ENCODE data around the gene XCR1. TPM values are rescaled to one million over a fixed set of nuclear protein-coding genes. Genes with fewer than 3 reads are reported as not detected.

XCR1 gene
- total and polyA plus RNA-seq, 2 donors from 2014 or later, result 1.4 TPM; not detected in 1

DNA sequence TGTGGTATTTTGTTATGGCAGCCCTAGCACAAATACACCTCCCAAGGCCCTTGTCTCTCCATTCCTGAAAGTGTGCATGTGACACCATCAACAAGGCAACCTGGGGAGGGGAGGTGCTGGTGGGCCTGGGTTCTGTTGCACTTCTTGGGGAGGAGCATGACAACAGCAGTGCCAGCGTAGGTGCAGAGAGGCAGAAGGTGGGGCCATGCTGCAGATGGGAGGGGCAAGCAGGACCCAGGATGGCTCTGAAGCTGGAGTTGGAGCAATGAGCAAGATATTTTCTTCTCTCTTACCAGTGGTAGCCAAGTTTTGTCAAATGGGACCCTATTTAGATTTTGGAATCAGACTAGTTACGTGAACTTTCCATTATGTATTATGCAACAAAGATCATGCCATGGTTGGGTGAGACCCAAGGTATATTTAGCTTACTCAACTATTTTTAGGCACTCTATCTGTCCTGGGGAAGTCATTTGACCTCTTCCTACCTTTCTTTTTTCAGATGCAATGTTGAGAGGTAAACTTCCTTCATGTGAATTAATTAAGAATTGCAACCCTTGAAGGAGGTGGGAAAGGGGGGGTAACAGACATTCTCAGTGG lies 35.1 kb downstream of the XCR1 start:
- Histone ChIP-seq H3K27ac (ENCODE audit: low read depth in 2 of 2, low read length in 2 of 2) (peak overlapping the region; percentile 23 to 61), H3K27me3 (ENCODE audit: control insufficient read depth, insufficient read depth, low read length) (no peaks in the 10 kb centered on the region), H3K9me3 (ENCODE audit: control insufficient read depth in 2 of 3, insufficient read depth in 1 of 3, low read length in 3 of 3) (no peaks in the 10 kb centered on the region), H3K9ac (ENCODE audit: low read length in 3 of 3) (no peak overlapping the region), H3K4me1 (ENCODE audit: control insufficient read depth in 2 of 3, insufficient read depth in 2 of 3, low read depth in 1 of 3, low read length in 3 of 3) (peaks cover 0 to 22% (median 20%) of the 10 kb centered on the region in 3 donors), H3K36me3 (ENCODE audit: control insufficient read depth in 2 of 3, insufficient read depth in 3 of 3, low read length in 3 of 3) (no peaks in the 10 kb centered on the region), H3K4me3 (ENCODE audit: low read length in 3 of 3) (no peak overlapping the region)
- intact Hi-C loops (cut with DNase I), result no loop called here
- FAIRE-seq (no peak), DNase-seq (no peak)
- TF ChIP-seq, protein P1, sequence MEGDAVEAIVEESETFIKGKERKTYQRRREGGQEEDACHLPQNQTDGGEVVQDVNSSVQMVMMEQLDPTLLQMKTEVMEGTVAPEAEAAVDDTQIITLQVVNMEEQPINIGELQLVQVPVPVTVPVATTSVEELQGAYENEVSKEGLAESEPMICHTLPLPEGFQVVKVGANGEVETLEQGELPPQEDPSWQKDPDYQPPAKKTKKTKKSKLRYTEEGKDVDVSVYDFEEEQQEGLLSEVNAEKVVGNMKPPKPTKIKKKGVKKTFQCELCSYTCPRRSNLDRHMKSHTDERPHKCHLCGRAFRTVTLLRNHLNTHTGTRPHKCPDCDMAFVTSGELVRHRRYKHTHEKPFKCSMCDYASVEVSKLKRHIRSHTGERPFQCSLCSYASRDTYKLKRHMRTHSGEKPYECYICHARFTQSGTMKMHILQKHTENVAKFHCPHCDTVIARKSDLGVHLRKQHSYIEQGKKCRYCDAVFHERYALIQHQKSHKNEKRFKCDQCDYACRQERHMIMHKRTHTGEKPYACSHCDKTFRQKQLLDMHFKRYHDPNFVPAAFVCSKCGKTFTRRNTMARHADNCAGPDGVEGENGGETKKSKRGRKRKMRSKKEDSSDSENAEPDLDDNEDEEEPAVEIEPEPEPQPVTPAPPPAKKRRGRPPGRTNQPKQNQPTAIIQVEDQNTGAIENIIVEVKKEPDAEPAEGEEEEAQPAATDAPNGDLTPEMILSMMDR (IDR thresholded peaks at IDR 0.05; ENCODE audit: borderline replicate concordance, extremely low read depth, insufficient read depth), result no peak

DNA sequence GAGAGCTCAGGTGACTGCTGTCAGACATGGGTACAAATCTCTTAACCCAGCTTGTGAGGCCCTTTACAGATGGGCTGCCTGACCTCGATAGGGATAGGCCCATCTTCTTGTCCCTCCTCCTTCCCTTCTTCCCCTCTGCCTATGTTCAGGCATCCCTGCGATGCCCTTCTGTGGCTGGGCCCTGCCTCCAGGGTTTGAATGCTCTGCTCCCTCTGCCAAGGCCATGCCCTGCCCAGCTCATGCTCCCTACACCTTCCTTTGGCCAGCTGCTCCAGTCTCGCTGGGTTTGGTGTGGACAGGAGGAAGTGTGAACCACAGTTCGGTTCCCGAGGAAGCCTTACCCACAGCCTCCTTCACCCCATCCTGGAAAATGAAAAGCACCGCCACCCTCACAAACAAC lies 35.9 kb downstream of the XCR1 start:
- Histone ChIP-seq H3K9ac (ENCODE audit: low read length in 3 of 3) (no peak overlapping the region), H3K27me3 (ENCODE audit: control insufficient read depth, insufficient read depth, low read length) (no peaks in the 10 kb centered on the region), H3K4me3 (ENCODE audit: low read length in 3 of 3) (no peak overlapping the region), H3K4me1 (ENCODE audit: control insufficient read depth in 2 of 3, insufficient read depth in 2 of 3, low read depth in 1 of 3, low read length in 3 of 3) (peaks cover 0 to 25% (median 21%) of the 10 kb centered on the region in 3 donors), H3K36me3 (ENCODE audit: control insufficient read depth in 2 of 3, insufficient read depth in 3 of 3, low read length in 3 of 3) (no peaks in the 10 kb centered on the region), H3K27ac (ENCODE audit: low read depth in 2 of 2, low read length in 2 of 2) (no peak overlapping the region), H3K9me3 (ENCODE audit: control insufficient read depth in 2 of 3, insufficient read depth in 1 of 3, low read length in 3 of 3) (no peaks in the 10 kb centered on the region)
- no peak for FAIRE-seq
- TF ChIP-seq, protein P1 (IDR thresholded peaks at IDR 0.05; ENCODE audit: borderline replicate concordance, extremely low read depth, insufficient read depth), result no peak
- DNase-seq, result peak in 1 of 5 donors; percentile 59
- intact Hi-C loops (cut with DNase I), result no loop called here

DNA sequence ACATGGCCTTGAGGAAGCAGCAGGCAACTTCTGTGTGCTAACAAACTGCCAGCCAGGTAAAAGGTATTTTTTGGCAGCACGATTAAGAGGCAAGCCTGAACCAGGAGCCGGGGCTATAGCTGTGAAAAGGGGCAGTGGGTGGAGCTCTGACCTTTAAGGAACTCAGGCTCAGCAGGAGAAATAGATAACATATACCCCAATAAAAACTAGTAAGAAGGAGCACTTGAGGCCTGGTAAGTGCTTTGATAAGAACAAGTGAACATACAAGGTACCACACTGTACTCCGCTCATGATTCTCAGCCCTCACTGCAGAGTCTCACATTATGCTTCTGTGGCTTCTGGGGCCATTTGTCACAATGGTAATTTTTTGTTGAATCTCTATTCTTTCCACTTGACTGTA lies 37.1 kb downstream of the XCR1 start:
- H3K4me1 ChIP-seq (ENCODE audit: control insufficient read depth in 2 of 3, insufficient read depth in 2 of 3, low read depth in 1 of 3, low read length in 3 of 3), result peaks cover 0 to 22% (median 21%) of the 10 kb centered on the region in 3 donors

More for the DNA sequence above, 37.1 kb downstream of the XCR1 start:
- DNase-seq (no peak), FAIRE-seq (no peak)
- TF ChIP-seq, protein P1 (IDR thresholded peaks at IDR 0.05; ENCODE audit: borderline replicate concordance, extremely low read depth, insufficient read depth), result no peak
- Histone ChIP-seq H3K27me3 (ENCODE audit: control insufficient read depth, insufficient read depth, low read length) (no peaks in the 10 kb centered on the region), H3K4me3 (ENCODE audit: low read length in 3 of 3) (no peak overlapping the region), H3K36me3 (ENCODE audit: control insufficient read depth in 2 of 3, insufficient read depth in 3 of 3, low read length in 3 of 3) (no peaks in the 10 kb centered on the region), H3K27ac (ENCODE audit: low read depth in 2 of 2, low read length in 2 of 2) (no peak overlapping the region), H3K9me3 (ENCODE audit: control insufficient read depth in 2 of 3, insufficient read depth in 1 of 3, low read length in 3 of 3) (no peaks in the 10 kb centered on the region), H3K9ac (ENCODE audit: low read length in 3 of 3) (no peak overlapping the region)
- intact Hi-C loops (cut with DNase I), result no loop called here
